GM20000 (cell line): ENCODE data around the gene CSDE1.

Experiments
- DNase-seq: peaks from one replicate; pipeline ENCODE4 v3.0.0; 2012; ENCODE audit warnings: low spot score
- TF ChIP-seq, protein P1 (sequence below): IDR thresholded peaks from 2 replicates; pipeline ENCODE4 v1.5.1; 2012; ENCODE audit warnings: mild to moderate bottlenecking, control low read depth; ENCODE audit errors: extremely low read depth, missing control alignments

Gene CSDE1

DNA sequence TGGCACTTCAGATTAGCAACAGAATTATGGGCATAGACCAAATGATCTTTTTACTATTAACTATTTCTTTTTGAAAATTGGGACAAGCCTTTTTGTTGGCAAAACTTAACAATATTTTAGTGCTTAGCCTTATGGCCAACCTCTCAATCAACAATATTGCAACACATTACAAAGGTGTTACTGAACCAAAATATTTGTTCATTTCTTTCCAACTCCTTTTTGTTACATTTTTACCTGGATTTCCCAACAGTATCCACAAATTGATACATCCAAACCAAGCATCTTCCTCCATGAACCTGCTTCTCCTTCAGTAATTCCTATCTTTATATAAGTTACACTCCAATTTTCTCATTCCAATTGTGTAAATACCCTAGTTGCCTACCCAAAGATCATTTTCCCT is 61.0 kb downstream of the CSDE1 start:
- DNase-seq = no peak
- TF ChIP-seq, protein P1, sequence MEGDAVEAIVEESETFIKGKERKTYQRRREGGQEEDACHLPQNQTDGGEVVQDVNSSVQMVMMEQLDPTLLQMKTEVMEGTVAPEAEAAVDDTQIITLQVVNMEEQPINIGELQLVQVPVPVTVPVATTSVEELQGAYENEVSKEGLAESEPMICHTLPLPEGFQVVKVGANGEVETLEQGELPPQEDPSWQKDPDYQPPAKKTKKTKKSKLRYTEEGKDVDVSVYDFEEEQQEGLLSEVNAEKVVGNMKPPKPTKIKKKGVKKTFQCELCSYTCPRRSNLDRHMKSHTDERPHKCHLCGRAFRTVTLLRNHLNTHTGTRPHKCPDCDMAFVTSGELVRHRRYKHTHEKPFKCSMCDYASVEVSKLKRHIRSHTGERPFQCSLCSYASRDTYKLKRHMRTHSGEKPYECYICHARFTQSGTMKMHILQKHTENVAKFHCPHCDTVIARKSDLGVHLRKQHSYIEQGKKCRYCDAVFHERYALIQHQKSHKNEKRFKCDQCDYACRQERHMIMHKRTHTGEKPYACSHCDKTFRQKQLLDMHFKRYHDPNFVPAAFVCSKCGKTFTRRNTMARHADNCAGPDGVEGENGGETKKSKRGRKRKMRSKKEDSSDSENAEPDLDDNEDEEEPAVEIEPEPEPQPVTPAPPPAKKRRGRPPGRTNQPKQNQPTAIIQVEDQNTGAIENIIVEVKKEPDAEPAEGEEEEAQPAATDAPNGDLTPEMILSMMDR = no peak

DNA sequence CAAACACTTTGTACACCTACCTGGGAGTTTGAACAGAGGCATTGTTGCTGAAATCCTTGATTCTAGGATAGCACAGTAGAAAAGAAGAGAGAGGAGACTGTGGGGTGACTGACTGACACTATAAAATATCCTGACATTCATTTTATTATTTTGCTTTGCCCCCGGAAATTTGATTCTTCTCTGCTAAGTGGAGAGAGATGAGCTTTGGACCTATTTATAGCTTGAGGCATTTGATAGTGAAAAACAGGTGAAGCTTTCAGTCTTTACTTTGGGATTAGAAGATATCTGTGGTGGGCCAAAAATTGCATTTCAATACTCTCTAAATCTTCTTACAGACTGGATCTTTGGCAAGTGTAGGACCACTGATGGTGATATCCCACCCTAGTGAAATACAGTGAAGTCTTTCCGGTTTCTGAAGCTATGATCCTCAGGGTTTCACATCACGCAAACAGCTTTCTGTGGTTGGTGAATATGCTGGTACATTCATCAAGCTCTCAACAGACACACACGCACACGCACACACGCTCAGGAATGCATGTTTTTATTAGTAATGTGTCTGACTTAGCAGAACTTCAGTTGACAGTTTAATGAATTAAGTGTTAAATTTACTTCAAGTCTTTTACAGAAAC is 62.2 kb downstream of the CSDE1 start, which contains the start of gene AMPD1:
AMPD1 (minus strand) TSS at position 117 of the 629 bp plus-strand sequence; CDS start at position 42, 75 bp downstream.
- TF ChIP-seq, protein P1 = no peak
- DNase-seq = no peak

DNA sequence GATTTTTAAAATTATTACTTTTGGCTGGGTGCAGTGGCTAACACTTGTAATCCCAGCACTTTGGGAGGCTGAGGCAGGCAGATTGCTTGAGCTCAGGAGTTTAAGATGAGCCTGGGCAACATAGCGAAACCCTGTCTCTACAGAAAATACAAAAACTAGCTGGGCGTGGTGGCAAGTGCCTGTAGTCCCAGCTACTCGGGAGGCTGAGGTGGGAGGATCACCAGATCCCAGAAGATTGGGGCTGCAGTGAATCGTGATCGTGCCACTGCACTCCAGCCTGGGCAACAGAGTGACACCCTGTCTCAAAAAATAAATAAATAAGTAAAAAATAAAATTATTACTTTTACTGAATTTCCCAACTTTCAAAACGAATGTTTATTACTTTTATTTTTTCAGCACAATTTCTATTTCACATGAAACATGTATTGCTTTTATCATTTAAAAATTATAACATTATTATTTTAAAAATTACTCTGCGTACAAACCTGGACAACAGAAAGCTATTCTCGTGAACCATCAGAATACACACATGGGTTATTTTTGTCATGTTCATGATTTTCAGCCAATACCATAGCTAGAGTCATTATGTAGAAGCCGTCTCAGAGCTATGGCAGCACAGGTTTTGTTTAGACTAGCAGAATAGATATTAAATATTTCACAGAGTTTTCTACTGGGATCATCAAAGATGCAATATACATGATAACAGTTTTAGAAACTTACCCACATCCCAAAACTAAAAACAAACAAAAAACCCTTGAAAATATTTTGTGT is 63.1 kb downstream of the CSDE1 start:
- TF ChIP-seq, protein P1 = no peak

DNA sequence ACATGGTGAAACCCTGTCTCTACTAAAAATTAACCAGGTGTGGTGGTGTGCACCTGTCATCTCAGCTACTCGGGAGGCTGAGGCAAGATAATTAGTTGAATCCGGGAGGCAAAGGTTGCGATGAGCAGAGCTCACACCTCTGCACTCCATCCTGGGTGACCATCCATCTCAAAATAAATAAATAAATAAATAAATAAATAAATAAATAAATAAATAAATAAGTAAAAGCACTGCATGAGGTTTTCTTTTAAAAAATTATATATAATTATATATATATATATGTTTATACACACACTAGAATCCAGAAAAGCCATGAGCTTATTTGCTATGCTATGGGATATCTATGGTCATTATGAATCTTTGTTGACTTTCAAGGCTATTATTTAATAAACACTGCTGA is 64.8 kb downstream of the CSDE1 start:
- TF ChIP-seq, protein P1 = no peak
- no peak for DNase-seq

More for the DNA sequence above, 63.1 kb downstream of the CSDE1 start:
- DNase-seq = no peak

DNA sequence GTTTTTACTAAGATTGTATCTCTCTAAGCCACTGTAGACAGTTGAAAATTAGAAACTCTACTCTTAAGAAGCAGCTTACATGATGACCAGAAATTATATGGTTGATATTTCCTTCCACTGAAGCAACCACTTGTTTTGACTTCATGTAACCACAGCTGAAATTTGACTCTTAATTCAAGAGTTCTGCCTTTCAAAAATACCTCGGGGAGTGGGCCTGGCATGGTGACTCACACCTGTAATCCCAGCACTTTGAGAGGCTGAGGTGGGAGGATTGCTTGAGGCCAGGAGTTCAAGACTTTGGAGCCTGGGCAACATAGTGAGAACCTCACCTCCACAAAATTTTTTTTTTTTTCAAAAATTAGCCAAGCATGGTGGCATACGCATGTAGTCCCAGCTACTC is 66.7 kb downstream of the CSDE1 start:
- TF ChIP-seq, protein P1 = no peak
- DNase-seq = no peak

DNA sequence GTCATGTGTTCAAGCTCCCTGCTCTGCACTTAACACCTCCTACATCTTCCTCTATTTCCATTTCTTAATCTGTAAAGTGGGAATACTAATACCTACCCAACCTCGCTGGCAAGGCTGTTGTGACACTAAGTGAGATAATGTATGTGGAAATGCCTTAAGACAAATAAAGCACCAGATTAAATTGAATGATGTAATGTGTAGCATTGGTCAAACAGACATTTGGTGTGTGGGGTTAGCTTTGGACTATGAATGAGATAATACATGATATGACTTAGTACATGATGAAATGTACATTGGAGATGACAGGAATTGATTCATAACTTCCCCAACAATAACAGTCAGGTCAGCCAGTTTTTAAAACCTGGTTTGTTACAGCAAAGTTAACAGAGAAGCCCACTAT is 67.6 kb downstream of the CSDE1 start:
- DNase-seq = no peak
- TF ChIP-seq, protein P1 = no peak

DNA sequence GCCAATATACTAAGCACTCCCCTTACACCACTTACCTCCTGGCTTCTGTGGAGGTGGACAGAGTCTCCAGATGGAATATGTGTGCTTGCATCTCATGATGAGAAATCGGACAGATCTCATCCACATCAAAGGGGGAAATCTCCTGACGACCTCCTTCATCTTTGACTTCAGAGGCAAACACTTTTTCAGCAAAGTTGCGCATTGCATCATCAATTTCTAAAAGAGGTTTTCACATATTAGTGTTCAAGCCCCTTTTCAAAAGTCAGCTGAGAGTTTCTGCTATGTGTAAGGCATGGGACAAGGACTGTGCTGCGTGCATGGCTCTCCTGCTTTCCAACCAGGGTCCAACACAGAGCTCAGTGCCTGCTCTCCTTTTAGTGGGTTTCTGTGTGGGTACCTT is 69.3 kb downstream of the CSDE1 start:
- TF ChIP-seq, protein P1 = no peak
- DNase-seq = no peak
